Esophagus muscularis mucosa (tissue), 4 donors: ENCODE measurements around the gene ZSWIM6. TPM values are rescaled to one million over a fixed set of nuclear protein-coding genes. Genes with fewer than 3 reads are reported as not detected.

Source experiments
- DNase-seq: peaks from one replicate; pipeline ENCODE4 v3.0.0-alpha.2; 2017; ENCODE audit errors: extremely low spot score
- H3K27ac ChIP-seq, 4 donors: fragments of 200-600 bp; sonication (generic); replicated peaks in 1 of 4; 1 replicate in 3 of 4; 2 replicates in 1 of 4; pipeline ENCODE4 v1.5.1; 2016 to 2019; ENCODE audit warnings: mild to moderate bottlenecking in 1 of 4
- H3K27me3 ChIP-seq, 4 donors: fragments of 200-600 bp; sonication (generic); one replicate each; pipeline versions ENCODE4 v1.5.1 to v1.6.0; 2016 to 2019
- H3K36me3 ChIP-seq, 4 donors: fragments of 200-600 bp; sonication (generic); one replicate each; pipeline ENCODE4 v1.5.1; 2016 to 2019
- H3K4me1 ChIP-seq, 4 donors: fragments of 200-600 bp; sonication (generic); one replicate each; pipeline ENCODE4 v1.5.1; 2016 to 2019
- H3K4me3 ChIP-seq, 4 donors: fragments of 200-600 bp; sonication (generic); 1 replicate in 2 of 4; 2 replicates in 2 of 4; pipeline ENCODE4 v1.5.1; 2016 to 2019; ENCODE audit warnings: mild to moderate bottlenecking in 4 of 4, moderate library complexity in 1 of 4
- H3K9me3 ChIP-seq, 4 donors: fragments of 200-600 bp; sonication (generic); 1 replicate in 3 of 4; 2 replicates in 1 of 4; pipeline ENCODE4 v1.5.1; 2016 to 2019
- CTCF ChIP-seq, 3 experiments: fragments of 200-600 bp in 2 of 3; fragments of 450-650 bp in 1 of 3; sonication (generic) in 2 of 3; IDR thresholded peaks; one replicate each; pipeline ENCODE4 v1.5.1; 2017 to 2019; ENCODE audit warnings: antibody characterized with exemption in 3 of 3, mild to moderate bottlenecking in 2 of 3, moderate library complexity in 1 of 3
- EP300 ChIP-seq: sonication (generic); formaldehyde crosslinking; IDR thresholded peaks from one replicate; pipeline ENCODE4 v1.6.1; 2017; ENCODE audit warnings: antibody characterized with exemption
- POLR2A ChIP-seq: fragments of 450-650 bp; IDR thresholded peaks from one replicate; pipeline ENCODE4 v1.6.1; 2017; ENCODE audit warnings: antibody characterized with exemption, moderate library complexity, mild to moderate bottlenecking, low read depth
- POLR2AphosphoS5 ChIP-seq, 2 donors: sonication (generic); formaldehyde crosslinking; IDR thresholded peaks; one replicate each; pipeline ENCODE4 v1.6.1; 2017; ENCODE audit warnings: antibody characterized with exemption in 2 of 2
- WGBS: methylation state at CpG from one replicate; pipeline ENCODE4 v1.1.5; 2018; 5-methylcytosine and 5-hydroxymethylcytosine counted together
- intact Hi-C: fragments of 100-400 bp; cut with DNase I; formaldehyde crosslinking; loops from one replicate; pipeline ENCODE4 v1.15.1; 2023
- total RNA-seq, 4 donors: library from RNA; depleted of rRNA; stranded (reverse); fragments of >200 nt; gene quantifications; one replicate each; pipeline versions ENCODE4 v1.1.0 to v1.2.1, GENCODE V29; 2016

ZSWIM6 gene
- total RNA-seq, 4 donors from 2014 or later, result 10.2 to 16.4 (median 12.5) TPM

DNA sequence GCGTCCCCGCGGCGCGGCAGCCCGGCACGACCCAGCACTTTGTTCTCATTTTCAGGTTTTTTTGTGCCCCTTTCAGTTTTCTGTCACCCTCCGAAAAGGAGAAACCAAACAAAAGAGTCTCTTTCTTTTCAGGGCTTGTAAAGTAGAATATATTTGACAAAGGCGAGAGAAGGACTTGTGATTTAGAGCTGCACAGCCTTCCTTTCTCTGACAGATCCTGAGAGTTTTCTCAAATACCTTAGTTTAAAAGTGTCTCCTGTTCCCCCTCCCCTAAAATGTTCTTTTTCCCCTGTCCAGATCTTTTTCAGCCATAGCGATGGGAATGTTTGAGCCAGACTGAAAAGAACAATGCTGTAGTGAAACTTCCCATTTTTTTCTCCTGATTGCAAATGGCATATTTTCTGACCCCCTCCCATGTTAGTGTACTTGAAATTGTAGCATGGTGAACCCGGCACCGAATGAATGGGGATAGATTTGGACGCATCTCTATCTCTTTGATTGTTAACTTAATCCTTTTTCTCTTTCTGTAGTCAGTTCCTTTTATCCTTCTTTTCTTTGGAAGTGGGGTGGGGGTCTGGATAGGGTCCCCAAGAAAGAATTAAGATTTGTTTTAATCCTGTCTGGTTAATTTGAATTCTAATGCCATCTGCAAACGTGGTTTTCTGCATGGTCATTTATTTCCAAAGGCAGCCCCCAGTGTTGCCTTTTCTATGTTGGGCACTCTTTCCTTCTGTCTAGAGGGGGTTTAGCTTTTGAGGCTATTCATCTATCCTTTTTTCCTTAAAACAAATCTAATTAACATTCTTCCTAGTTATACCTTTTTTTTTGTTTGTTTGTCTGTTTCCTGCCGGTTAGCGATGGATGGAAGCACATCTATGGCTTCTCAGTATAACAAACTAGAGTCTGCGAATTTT is 2.2 kb downstream of the ZSWIM6 start:
- H3K27ac ChIP-seq, result peak overlapping the region; percentile 88 to 98 (median 96)
- WGBS, result 11% methylated on average over 16 of the region's 17 CpGs
- peaks cover 15 to 46% (median 39%) of the 10 kb centered on the region in 4 donors for H3K4me1 ChIP-seq
- intact Hi-C loops, result loop anchor here (2.0 to 10.0 kb wide), 5 partner anchors 75 to 389 kb away; partner anchors contain the start of genes ERCC8, NDUFAF2 and SMIM15
- no peak for DNase-seq
- H3K9me3 ChIP-seq, result no peaks in the 10 kb centered on the region
- H3K4me3 ChIP-seq, result peak overlapping the region; percentile 82 to 99 (median 88)
- no peaks in the 10 kb centered on the region for H3K27me3 ChIP-seq
- TF ChIP-seq CTCF (IDR thresholded peaks at IDR 0.05) (no peak), POLR2A (no peak), EP300 (no peak), POLR2AphosphoS5 (IDR thresholded peaks at IDR 0.05) (no peak)
- no peaks in the 10 kb centered on the region for H3K36me3 ChIP-seq

DNA sequence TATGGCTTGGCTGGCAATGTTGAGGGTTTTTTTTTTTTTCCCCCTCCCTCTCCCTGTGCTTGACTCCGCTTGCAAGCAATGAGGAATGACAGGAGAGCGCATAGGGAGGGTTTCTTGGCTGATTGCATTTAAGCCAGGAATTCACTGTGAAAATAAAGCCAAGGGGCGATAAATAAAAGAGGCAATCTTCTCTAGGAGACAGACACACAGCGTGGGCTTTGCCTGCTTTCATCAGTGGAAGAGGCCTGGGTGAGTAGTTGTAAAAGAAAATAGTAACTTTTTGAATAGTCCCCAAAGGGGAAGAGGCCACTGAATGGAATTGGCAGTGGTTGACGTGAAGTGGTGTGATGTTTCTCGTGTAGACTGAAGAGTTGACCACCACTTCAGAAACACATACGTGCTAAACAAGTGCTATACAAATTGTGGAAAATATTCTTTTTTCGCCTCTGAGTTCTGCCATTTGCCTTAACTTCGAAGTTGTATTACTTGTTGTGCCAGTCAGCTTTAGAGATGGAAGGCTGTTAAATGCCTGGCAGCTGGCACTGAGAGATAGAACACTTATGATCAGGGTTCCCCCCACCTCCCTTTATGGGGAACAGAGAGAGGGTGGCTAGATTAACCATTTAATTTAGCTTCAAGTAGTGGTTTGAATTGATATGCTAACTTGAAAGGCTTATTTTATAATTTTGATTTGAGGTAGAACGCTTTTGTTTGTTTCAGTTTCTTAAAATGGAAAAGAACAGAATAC is 3.0 kb downstream of the ZSWIM6 start:
- intact Hi-C loops, result loop anchor here (5.0 to 10.0 kb wide), 4 partner anchors 173 to 390 kb away; partner anchors contain the start of genes ERCC8, NDUFAF2 and SMIM15
- 49% methylated on average over 10 of the region's 10 CpGs for WGBS
- Histone ChIP-seq H3K27ac (peak overlapping the region in 1 of 4 donors; percentile 94), H3K27me3 (no peaks in the 10 kb centered on the region), H3K9me3 (no peaks in the 10 kb centered on the region), H3K36me3 (no peaks in the 10 kb centered on the region), H3K4me3 (peak overlapping the region; percentile 82 to 99 (median 88)), H3K4me1 (peaks cover 7 to 38% (median 33%) of the 10 kb centered on the region in 4 donors)
- DNase-seq, result no peak
- TF ChIP-seq POLR2A (no peak), CTCF (IDR thresholded peaks at IDR 0.05) (no peak), EP300 (no peak), POLR2AphosphoS5 (IDR thresholded peaks at IDR 0.05) (no peak)

DNA sequence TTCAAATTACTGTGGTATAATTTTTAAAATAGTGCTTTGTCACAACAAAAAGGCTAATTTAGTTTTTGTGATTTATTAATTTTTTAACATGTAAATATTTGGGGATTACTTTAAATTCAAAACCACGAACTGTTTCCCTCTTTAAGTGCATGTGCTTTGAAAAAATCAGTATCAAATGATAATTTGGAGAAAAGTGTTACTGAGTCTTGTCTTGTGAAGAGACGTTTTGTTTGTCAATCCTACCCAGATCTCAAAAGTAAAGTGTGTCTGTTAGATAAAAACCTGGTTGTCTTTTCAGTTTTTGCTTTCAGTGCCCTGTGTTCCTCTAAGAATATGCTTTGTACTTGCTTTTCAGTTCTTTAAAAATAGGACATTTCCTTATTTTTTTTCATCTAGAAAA is 7.7 kb downstream of the ZSWIM6 start:
- WGBS, result 53% methylated on average over 2 of the region's 2 CpGs
- Histone ChIP-seq H3K27me3 (no peaks in the 10 kb centered on the region), H3K9me3 (no peaks in the 10 kb centered on the region), H3K4me3 (no peak overlapping the region), H3K36me3 (no peaks in the 10 kb centered on the region), H3K4me1 (peaks cover 13 to 60% (median 52%) of the 10 kb centered on the region in 4 donors), H3K27ac (no peak overlapping the region)
- intact Hi-C loops, result loop anchor here (5.0 to 10.0 kb wide), 3 partner anchors 285 to 395 kb away; partner anchors contain the start of genes ERCC8 and NDUFAF2
- DNase-seq, result no peak
- TF ChIP-seq EP300 (no peak), POLR2AphosphoS5 (IDR thresholded peaks at IDR 0.05) (no peak), POLR2A (no peak), CTCF (IDR thresholded peaks at IDR 0.05) (no peak)

DNA sequence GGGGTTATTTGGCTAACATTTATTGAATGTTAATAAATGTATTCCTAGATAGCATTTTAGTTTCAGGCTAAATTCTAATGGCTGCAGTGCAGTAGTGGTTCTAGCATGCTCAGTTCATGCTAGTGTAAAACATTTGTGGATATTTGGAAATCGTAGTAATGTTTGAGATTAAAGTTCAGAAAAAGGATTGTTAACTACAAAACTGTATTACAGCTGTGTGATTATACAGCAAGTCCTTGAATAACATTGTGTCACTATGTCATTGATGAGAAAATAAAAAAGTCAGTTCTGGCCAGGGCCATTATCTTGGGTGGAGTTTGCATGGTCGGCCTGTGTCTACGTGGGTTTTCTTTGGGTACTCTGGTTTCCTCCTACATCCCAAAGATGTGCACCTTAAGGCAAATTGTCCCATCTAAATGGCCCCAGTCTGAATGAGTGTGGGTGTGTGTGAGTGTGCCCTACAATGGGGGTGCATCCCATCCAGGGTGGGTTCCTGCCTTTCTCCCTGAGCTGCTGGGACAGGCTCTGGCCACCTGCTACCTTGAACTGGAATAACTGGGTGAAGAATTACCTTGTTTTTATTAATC is 8.8 kb downstream of the ZSWIM6 start:
- TF ChIP-seq POLR2A (no peak), CTCF (IDR thresholded peaks at IDR 0.05) (no peak), POLR2AphosphoS5 (IDR thresholded peaks at IDR 0.05) (no peak)
- Histone ChIP-seq H3K27ac (no peak overlapping the region), H3K36me3 (no peaks in the 10 kb centered on the region), H3K4me3 (no peak overlapping the region), H3K27me3 (no peaks in the 10 kb centered on the region), H3K4me1 (peaks cover 19 to 56% (median 52%) of the 10 kb centered on the region in 4 donors), H3K9me3 (no peaks in the 10 kb centered on the region)
- WGBS, result 86% methylated on average over 3 of the region's 3 CpGs
- intact Hi-C loops, result loop anchor here (5.0 kb wide), 1 partner anchor 316 kb away; no protein-coding TSS in a partner anchor
- DNase-seq, result no peak
